HG02884 (cell line): ENCODE results near the gene SELENOM.
"Not testable (repeated sequence)": the region's sequence is repeated elsewhere in the genome, so short reads cannot be mapped to it uniquely, and the experiment has no call there.

Source experiments
- ATAC-seq: cut with Tn5 transposase; IDR thresholded peaks from one replicate; pipeline ENCODE4 v1.9.1; 2021; ENCODE audit warnings: mild to moderate bottlenecking, moderate library complexity; ENCODE audit not compliant: unreplicated experiment

Gene SELENOM

GRCh38 chr22:31106731-31107177, 614 bp downstream of the SELENOM start:
- ATAC-seq: no peak

GRCh38 chr22:31106001-31106571, 1.3 kb downstream of the SELENOM start:
- ATAC-seq: no peak

GRCh38 chr22:31105282-31105929, 2.0 kb downstream of the SELENOM start:
- ATAC-seq: no peak

GRCh38 chr22:31104869-31105268, 2.5 kb downstream of the SELENOM start:
- no peak for ATAC-seq

GRCh38 chr22:31103899-31104694, 3.3 kb downstream of the SELENOM start:
- no peak for ATAC-seq

GRCh38 chr22:31103111-31103510, 4.3 kb downstream of the SELENOM start:
- no peak for ATAC-seq

- no peak for ATAC-seq
Observed at GRCh38 chr22:31102441-31103081, 4.8 kb downstream of the SELENOM start.

GRCh38 chr22:31100762-31101525, 6.4 kb downstream of the SELENOM start:
- ATAC-seq: no peak

GRCh38 chr22:31099841-31100761, 7.3 kb downstream of the SELENOM start:
- no peak for ATAC-seq

GRCh38 chr22:31099386-31099785, 8.0 kb downstream of the SELENOM start:
- no peak for ATAC-seq

GRCh38 chr22:31098632-31099110, 8.7 kb downstream of the SELENOM start:
- no peak for ATAC-seq

GRCh38 chr22:31097941-31098631, 9.3 kb downstream of the SELENOM start:
- ATAC-seq: no peak

- ATAC-seq: not testable (repeated sequence)
Observed at GRCh38 chr22:31097539-31097938, 9.8 kb downstream of the SELENOM start.

- no peak for ATAC-seq
Observed at GRCh38 chr22:31096657-31097279, 10.6 kb downstream of the SELENOM start.

GRCh38 chr22:31095637-31096249, 11.6 kb downstream of the SELENOM start:
- no peak for ATAC-seq

- ATAC-seq: no peak
Observed at GRCh38 chr22:31094741-31095140, 12.6 kb downstream of the SELENOM start.

GRCh38 chr22:31094021-31094551, 13.3 kb downstream of the SELENOM start:
- ATAC-seq: no peak
